Stimulated activated CD8-positive, alpha-beta memory T cell treated with anti-CD3 and anti-CD28 coated beads, Interleukin-15, amount 100 ng/mL, for 24 hours (primary cell): ENCODE results near the gene PCDHB12.
"Not testable (repeated sequence)": the region's sequence is repeated elsewhere in the genome, so short reads cannot be mapped to it uniquely, and the experiment has no call there.

Experiments used
- DNase-seq: peaks from one replicate; pipeline ENCODE4 v3.0.0-alpha.2; 2020; ENCODE audit warnings: low read depth

Gene PCDHB12

DNA sequence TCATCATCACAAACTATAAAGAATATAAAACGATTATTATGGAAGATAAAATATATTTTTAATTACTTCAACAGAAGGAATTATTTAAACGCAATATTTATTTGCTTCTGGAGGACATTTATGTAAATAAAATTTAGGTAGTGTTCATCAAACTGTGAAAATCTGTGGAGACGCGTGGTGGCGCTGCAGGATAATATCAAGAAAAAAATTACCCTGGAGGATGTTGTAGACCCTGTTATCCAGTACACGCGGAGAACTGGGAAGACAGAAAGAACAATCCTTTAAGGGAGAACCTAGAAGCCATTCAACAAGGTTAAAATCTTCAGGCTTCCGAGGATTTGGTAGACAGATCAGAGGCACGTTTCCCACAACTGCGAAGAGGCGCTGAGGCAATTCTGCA lies at the start of gene PCDHB12:
PCDHB12 (plus strand) TSS at position 242 of the 400 bp plus-strand sequence. CDS start 189 bp downstream, outside the sequence.
- DNase-seq, result no peak

DNA sequence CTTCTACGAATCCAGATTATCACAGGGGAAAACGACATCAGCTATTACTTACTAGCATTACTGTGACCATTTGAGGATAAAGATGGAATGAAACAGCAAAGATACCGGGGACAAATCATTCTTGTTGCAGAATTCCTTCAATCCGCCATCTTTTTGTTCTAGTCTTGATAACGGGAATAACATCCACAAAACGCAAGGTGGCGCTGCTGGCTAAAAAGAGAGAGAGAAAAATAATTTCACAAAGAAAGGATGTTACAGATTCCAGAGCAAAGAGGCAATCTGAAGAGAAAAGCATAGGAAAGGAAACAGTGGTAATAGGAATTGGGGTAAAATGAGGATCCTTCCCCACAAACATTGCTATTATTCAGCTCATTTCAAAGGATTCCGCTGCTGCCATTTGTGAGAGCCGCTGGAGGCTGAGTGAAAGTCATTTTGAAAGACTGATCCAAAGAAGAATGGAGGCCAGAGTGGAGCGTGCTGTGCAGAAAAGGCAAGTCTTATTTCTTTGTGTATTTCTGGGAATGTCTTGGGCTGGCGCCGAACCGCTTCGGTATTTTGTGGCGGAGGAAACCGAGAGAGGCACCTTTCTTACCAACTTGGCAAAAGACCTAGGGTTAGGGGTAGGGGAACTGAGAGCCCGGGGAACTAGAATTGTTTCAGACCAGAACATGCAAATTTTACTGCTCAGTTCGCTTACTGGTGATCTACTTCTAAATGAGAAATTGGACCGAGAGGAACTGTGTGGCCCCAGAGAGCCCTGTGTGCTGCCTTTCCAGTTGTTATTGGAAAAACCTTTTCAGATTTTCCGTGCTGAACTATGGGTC lies 35.9 kb upstream of the PCDHB12 start, which contains the start of gene PCDHB7:
PCDHB7 (plus strand) TSS at position 264 of the 824 bp plus-strand sequence; CDS start at position 456, 192 bp downstream.
- DNase-seq, result no peak

DNA sequence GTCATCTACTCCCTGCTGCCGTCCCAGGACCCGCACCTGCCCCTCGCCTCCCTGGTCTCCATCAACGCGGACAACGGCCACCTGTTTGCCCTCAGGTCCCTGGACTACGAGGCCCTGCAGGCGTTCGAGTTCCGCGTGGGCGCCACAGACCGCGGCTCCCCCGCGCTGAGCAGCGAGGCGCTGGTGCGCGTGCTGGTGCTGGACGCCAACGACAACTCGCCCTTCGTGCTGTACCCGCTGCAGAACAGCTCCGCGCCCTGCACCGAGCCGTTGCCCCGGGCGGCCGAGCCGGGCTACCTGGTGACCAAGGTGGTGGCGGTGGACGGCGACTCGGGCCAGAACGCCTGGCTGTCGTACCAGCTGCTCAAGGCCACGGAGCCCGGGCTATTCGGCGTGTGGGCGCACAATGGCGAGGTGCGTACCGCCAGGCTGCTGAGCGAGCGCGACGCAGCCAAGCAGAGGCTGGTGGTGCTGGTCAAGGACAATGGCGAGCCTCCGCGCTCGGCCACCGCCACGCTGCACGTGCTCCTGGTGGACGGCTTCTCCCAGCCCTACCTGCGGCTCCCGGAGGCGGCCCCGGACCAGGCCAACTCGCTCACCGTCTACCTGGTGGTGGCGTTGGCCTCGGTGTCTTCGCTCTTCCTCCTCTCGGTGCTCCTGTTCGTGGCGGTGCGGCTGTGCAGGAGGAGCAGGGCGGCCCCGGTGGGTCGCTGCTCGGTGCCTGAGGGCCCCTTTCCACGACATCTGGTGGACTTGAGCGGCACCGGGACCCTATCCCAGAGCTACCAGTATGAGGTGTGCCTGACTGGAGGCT lies 34.0 kb upstream of the PCDHB12 start:
- not testable (repeated sequence) for DNase-seq

DNA sequence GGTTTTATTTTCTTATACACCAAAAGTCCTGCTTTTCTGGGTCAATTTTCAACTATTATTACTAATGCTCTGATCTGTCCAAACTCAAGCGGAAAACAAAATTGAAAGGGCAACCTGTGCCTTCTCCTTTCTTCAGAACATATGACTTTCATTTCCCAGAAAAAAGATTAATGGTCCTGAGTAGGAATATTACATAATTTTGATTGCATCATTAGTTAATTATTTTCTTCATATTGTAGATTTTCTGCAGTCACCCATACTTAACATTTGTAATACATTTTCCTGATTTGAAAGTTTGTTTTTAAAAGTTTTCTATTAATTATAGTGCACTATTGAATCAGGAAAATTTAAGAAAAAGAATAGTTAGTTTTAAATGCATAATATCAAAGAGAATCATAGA lies 32.6 kb upstream of the PCDHB12 start:
- DNase-seq, result no peak

DNA sequence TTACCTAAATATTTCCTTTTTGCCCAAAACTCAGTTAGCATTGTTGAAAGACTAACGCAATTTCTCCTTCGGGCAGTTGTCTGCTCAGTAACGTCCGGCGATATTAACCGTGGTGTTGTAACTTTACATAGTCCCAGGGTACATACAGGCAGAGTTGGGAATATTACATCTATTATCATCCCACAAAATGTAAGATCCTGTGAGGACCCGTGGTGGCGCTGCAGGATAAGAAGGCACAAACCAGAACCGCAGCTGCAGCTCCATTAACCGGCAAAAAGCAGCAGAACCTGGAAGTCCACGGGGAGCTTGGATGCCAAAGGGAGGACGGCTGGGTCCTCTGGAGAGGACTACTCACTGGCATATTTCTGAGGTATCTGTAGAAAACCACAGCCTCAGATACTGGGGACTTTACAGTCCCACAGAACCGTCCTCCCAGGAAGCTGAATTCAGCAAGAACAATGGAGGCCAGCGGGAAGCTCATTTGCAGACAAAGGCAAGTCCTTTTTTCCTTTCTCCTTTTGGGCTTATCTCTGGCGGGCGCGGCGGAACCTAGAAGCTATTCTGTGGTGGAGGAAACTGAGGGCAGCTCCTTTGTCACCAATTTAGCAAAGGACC lies 30.8 kb upstream of the PCDHB12 start, which contains the start of gene PCDHB8:
PCDHB8 (plus strand) TSS at position 214 of the 615 bp plus-strand sequence; CDS start at position 459, 245 bp downstream.
- not testable (repeated sequence) for DNase-seq

DNA sequence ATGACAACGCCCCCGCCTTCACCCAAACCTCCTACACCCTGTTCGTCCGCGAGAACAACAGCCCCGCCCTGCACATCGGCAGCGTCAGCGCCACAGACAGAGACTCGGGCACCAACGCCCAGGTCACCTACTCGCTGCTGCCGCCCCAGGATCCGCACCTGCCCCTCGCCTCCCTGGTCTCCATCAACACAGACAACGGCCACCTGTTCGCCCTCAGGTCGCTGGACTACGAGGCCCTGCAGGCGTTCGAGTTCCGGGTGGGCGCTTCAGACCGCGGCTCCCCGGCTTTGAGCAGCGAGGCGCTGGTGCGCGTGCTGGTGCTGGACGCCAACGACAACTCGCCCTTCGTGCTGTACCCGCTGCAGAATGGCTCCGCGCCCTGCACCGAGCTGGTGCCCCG lies 29.1 kb upstream of the PCDHB12 start:
- not testable (repeated sequence) for DNase-seq

DNA sequence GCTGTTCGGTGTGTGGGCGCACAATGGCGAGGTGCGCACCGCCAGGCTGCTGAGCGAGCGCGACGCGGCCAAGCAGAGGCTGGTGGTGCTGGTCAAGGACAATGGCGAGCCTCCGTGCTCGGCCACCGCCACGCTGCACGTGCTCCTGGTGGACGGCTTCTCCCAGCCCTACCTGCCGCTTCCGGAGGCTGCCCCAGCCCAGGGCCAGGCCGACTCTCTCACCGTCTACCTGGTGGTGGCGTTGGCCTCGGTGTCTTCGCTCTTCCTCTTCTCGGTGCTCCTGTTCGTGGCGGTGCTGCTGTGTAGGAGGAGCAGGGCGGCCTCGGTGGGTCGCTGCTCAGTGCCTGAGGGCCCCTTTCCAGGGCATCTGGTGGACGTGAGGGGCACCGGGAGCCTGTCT lies 28.6 kb upstream of the PCDHB12 start:
- not testable (repeated sequence) for DNase-seq

DNA sequence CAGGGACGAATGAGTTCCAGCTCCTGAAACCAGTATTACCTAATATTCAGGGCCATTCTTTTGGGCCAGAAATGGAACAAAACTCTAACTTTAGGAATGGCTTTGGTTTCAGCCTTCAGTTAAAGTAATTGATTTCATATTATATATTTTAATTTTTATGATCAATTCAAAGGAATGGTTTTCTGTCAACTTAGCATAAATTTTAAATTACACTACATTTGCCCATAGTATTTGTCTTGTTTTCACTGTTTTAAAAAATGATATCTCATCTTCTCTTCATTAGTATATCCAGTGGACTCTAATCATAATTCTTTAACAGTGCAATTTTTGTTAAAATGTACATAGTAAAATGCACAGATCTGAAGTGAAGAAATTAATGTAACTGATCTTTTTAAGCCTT lies 28.2 kb upstream of the PCDHB12 start:
- no peak for DNase-seq

DNA sequence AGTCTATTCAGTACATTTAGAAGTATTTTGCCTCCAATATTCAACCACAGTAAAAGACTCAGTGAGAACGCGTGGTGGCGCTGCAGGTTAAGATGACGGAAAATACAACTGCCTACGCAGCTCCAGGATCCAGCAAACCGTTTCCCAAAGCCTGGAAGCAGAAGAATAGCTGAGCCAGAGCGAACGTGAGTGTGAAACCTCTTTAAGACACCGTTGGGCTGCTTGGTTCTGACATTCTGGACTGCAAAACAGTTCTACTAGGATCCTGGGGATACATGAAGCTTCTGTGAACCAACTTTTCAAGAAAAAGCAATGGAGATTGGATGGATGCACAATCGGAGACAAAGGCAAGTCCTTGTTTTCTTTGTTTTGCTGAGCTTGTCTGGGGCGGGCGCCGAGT lies 26.3 kb upstream of the PCDHB12 start, which contains the start of gene PCDHB16:
PCDHB16 (plus strand) TSS at position 140 of the 400 bp plus-strand sequence; CDS start at position 313, 173 bp downstream.
- DNase-seq, result no peak

DNA sequence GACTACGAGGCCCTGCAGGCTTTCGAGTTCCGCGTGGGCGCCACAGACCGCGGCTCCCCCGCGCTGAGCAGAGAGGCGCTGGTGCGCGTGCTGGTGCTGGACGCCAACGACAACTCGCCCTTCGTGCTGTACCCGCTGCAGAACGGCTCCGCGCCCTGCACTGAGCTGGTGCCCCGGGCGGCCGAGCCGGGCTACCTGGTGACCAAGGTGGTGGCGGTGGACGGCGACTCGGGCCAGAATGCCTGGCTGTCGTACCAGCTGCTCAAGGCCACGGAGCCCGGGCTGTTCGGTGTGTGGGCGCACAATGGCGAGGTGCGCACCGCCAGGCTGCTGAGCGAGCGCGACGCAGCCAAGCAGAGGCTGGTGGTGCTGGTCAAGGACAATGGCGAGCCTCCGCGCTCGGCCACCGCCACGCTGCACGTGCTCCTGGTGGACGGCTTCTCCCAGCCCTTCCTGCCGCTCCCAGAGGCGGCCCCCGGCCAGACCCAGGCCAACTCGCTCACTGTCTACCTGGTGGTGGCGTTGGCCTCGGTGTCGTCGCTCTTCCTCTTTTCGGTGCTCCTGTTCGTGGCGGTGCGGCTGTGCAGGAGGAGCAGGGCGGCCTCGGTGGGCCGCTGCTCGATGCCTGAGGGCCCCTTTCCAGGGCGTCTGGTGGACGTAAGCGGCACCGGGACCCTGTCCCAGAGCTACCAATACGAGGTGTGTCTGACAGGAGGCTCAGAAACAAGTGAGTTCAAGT lies 24.2 kb upstream of the PCDHB12 start:
- DNase-seq, result not testable (repeated sequence)

DNA sequence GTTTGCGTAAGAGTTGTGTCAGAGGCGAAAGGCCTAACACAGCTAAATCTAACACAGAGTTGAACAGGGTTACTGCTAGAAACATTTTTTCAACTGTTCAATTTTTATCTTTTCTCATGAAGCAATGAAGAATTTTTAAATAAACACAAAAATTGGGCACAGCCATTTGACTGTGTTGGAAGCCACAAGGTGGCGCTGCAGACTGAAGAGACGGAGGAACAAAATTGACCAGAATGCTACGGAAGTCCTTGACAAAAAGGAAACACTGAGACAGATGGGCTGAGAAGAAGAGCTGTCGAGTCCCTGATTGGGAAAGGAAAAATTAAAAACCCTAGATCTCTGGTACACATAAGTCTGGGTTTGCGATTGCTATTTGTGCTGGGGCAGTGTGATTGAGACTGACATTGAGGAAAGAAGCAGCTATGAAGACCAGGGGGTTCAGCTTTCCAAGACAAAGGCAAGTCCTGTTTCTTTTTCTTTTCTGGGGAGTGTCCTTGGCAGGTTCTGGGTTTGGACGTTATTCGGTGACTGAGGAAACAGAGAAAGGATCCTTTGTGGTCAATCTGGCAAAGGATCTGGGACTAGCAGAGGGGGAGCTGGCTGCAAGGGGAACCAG lies 21.5 kb upstream of the PCDHB12 start, which contains the start of gene PCDHB9:
PCDHB9 (plus strand) TSS at position 265 of the 616 bp plus-strand sequence; CDS start at position 423, 158 bp downstream.
- no peak for DNase-seq

DNA sequence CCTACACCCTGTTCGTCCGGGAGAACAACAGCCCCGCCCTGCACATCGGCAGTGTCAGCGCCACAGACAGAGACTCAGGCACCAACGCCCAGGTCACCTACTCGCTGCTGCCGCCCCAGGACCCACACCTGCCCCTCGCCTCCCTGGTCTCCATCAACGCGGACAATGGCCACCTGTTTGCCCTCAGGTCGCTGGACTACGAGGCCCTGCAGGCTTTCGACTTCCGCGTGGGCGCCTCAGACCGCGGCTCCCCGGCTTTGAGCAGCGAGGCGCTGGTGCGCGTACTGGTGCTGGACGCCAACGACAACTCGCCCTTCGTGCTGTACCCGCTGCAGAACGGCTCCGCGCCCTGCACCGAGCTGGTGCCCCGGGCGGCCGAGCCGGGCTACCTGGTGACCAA lies 19.8 kb upstream of the PCDHB12 start:
- DNase-seq, result not testable (repeated sequence)

DNA sequence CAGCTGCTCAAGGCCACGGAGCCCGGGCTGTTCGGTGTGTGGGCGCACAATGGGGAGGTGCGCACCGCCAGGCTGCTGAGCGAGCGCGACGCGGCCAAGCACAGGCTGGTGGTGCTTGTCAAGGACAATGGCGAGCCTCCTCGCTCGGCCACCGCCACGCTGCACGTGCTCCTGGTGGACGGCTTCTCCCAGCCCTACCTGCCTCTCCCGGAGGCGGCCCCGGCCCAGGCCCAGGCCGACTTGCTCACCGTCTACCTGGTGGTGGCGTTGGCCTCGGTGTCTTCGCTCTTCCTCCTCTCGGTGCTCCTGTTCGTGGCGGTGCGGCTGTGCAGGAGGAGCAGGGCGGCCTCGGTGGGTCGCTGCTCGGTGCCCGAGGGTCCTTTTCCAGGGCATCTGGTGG lies 19.4 kb upstream of the PCDHB12 start:
- DNase-seq, result not testable (repeated sequence)

DNA sequence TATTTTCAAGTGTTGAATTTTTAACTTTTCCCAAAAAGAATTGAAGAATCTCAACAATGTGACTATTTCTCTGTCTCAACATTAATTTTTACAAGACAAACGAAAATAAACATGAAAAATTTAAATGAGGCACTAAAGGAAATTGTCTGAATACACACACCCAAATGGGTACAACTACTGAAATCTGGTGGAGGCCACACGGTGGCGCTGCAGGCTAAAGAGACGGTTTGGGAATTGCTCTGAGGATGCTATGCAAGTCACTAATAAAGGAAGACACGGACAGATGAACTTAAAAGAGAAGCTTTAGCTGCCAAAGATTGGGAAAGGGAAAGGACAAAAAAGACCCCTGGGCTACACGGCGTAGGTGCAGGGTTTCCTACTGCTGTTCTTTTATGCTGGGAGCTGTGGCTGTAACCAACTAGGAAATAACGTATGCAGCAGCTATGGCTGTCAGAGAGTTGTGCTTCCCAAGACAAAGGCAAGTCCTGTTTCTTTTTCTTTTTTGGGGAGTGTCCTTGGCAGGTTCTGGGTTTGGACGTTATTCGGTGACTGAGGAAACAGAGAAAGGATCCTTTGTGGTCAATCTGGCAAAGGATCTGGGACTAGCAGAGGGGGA lies 16.3 kb upstream of the PCDHB12 start, which contains the start of gene PCDHB10:
PCDHB10 (plus strand) TSS at position 244 of the 616 bp plus-strand sequence; CDS start at position 444, 200 bp downstream.
- no peak for DNase-seq

DNA sequence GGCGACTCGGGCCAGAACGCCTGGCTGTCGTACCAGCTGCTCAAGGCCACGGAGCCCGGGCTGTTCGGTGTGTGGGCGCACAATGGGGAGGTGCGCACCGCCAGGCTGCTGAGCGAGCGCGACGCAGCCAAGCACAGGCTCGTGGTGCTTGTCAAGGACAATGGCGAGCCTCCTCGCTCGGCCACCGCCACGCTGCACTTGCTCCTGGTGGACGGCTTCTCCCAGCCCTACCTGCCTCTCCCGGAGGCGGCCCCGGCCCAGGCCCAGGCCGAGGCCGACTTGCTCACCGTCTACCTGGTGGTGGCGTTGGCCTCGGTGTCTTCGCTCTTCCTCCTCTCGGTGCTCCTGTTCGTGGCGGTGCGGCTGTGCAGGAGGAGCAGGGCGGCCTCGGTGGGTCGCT lies 14.2 kb upstream of the PCDHB12 start:
- not testable (repeated sequence) for DNase-seq

DNA sequence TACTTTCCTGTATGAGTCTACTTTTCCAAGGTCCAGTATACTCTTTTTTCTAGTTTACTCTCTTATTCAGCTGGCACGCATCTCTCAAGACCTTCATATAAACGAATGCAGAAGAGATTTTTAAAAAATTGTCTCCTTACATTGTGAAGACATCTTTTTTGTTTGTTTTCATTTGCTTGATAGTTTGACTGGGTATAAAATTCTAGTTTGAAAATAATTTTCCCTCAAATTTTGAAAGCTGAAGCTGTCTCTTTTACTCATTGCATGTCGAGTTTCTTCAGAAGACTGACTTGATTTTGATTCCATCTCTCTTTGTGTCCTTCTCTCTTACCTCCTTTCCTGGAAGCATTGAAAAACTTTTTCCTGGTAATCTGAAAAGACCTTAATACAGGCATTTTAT lies 12.2 kb upstream of the PCDHB12 start:
- DNase-seq, result no peak

DNA sequence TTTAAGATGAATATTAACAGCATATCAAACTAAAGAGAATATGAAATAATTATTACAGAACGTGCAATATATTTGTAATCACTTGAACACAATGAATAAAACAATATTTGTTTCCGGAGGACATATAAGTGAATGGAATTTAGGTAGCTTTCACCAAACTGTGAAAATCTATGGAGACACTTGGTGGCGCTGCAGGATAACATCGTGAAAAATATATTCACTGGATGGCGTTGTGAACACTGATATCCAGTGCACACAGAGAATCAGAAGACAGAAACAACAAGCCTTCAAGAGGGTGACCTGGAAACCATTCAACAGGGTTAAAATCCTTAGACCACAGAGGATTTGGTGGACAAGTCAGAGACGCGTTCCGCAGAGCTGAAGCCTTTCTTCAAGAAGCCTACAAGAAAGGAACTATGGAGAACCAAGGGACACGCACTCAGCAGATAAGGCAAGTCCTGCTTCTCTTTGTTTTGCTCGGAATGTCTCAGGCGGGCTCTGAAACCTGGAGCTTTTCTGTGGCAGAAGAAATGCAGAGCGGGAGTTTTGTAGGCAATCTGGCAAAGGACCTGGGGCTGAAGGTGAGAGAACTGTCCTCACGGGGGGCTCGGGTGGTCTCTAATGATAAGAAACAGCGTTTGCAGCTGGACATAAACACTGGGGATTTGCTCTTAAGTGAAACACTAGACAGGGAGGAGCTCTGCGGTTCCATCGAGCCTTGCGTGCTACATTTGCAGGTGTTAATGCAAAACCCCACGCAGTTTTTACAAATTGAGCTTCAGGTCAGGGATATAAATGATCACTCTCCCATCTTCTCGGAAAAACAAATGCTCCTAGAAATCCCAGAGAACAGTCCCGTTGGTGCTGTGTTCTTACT lies 8.9 kb upstream of the PCDHB12 start, which contains the start of gene PCDHB11:
PCDHB11 (plus strand) TSS at position 269 of the 877 bp plus-strand sequence; CDS start at position 417, 148 bp downstream.
- DNase-seq, result no peak

DNA sequence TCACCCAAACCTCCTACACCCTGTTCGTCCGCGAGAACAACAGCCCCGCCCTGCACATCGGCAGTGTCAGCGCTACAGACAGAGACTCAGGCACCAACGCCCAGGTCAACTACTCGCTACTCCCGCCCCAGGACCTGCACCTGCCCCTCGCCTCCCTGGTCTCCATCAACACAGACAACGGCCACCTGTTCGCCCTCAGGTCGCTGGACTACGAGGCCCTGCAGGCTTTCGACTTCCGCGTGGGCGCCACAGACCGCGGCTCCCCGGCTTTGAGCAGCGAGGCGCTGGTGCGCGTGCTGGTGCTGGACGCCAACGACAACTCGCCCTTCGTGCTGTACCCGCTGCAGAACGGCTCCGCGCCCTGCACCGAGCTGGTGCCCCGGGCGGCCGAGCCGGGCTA lies 7.4 kb upstream of the PCDHB12 start:
- not testable (repeated sequence) for DNase-seq

DNA sequence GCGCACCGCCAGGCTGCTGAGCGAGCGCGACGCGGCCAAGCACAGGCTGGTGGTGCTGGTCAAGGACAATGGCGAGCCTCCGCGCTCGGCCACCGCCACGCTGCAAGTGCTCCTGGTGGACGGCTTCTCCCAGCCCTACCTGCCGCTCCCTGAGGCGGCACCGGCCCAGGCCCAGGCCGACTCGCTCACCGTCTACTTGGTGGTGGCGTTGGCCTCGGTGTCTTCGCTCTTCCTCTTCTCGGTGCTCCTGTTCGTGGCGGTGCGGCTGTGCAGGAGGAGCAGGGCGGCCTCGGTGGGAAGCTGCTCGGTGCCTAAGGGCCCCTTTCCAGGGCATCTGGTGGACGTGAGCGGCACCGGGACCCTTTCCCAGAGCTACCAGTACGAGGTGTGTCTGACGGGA lies 6.9 kb upstream of the PCDHB12 start:
- DNase-seq, result not testable (repeated sequence)
